HepG2 (cell line): ENCODE measurements around the gene MED15. TPM values are rescaled to one million over a fixed set of nuclear protein-coding genes. Genes with fewer than 3 reads are reported as not detected.
A peak's percentile ranks its signal among the peaks of the same experiment; 100 is the strongest.

Experiments used
- BCL6 ChIP-seq: IDR thresholded peaks from 2 replicates; pipeline ENCODE4 v1.6.1; 2016; ENCODE audit warnings: missing genetic modification reagents, missing compliant biosample characterization
- CBX2 ChIP-seq, 2 experiments: fragments of 200-600 bp in 1 of 2; sonication (generic); formaldehyde crosslinking in 1 of 2; IDR thresholded peaks; 2 replicates each; pipeline versions ENCODE4 v1.7.0 to v1.8.1; 2018 to 2022; ENCODE audit warnings: low read depth in 2 of 2, low read length in 1 of 2, mild to moderate bottlenecking in 1 of 2, missing genetic modification reagents in 1 of 2
- FOSL2 ChIP-seq: sonication (generic); formaldehyde crosslinking; IDR thresholded peaks from 2 replicates; pipeline ENCODE4 v1.4.0; 2020; ENCODE audit warnings: missing genetic modification reagents
- HNRNPH1 ChIP-seq: fragments of 200-400 bp; formaldehyde crosslinking; optimal IDR thresholded peaks from 2 replicates; pipeline ENCODE3; 2017; ENCODE audit warnings: mild to moderate bottlenecking, low read depth, low read length
- KDM2A ChIP-seq: sonication (generic); formaldehyde crosslinking; IDR thresholded peaks from 2 replicates; pipeline ENCODE4 v1.4.0; 2020; ENCODE audit warnings: low read depth, missing genetic modification reagents, borderline replicate concordance
- NCOA5 ChIP-seq: sonication (generic); formaldehyde crosslinking; IDR thresholded peaks from 2 replicates; pipeline ENCODE4 v1.4.0; 2020; ENCODE audit warnings: missing genetic modification reagents
- POLR2AphosphoS5 ChIP-seq: IDR thresholded peaks from 2 replicates; pipeline ENCODE4 v1.6.1; 2012; ENCODE audit warnings: low read depth, low read length
- RAD51 ChIP-seq: fragments of 450-650 bp; IDR thresholded peaks from 2 replicates; pipeline ENCODE4 v1.6.1; 2016; ENCODE audit warnings: borderline replicate concordance
- SKI ChIP-seq: fragments of 450-650 bp; IDR thresholded peaks from one replicate; pipeline ENCODE4 v1.6.1; 2018; ENCODE audit warnings: mild to moderate bottlenecking; ENCODE audit not compliant: partially characterized antibody
- SPEN ChIP-seq: sonication (generic); formaldehyde crosslinking; IDR thresholded peaks from 2 replicates; pipeline ENCODE4 v1.5.1; 2020; ENCODE audit warnings: low read depth, mild to moderate bottlenecking, missing genetic modification reagents
- TRIM24 ChIP-seq: sonication (generic); formaldehyde crosslinking; IDR thresholded peaks from 2 replicates; pipeline ENCODE4 v1.8.0; 2022; ENCODE audit warnings: mild to moderate bottlenecking, missing genetic modification reagents
- U2AF2 ChIP-seq: fragments of 200-400 bp; formaldehyde crosslinking; IDR thresholded peaks from 2 replicates; pipeline ENCODE4 v1.6.1; 2017; ENCODE audit warnings: low read depth, mild to moderate bottlenecking, low read length
- ZBTB34 ChIP-seq: sonication (generic); formaldehyde crosslinking; IDR thresholded peaks from 2 replicates; pipeline ENCODE4 v1.8.0; 2022; ENCODE audit warnings: mild to moderate bottlenecking, missing genetic modification reagents
- ZBTB7B ChIP-seq: sonication (generic); formaldehyde crosslinking; IDR thresholded peaks from 2 replicates; pipeline ENCODE4 v1.4.0; 2020; ENCODE audit warnings: missing genetic modification reagents
- ZNF839 ChIP-seq: sonication (generic); formaldehyde crosslinking; IDR thresholded peaks from 2 replicates; pipeline ENCODE4 v1.4.0; 2020; ENCODE audit warnings: missing genetic modification reagents, mild to moderate bottlenecking, borderline replicate concordance
- polyA plus RNA-seq, 8 experiments: library from polyadenylated mRNA; depleted of rRNA in 3 of 8; stranded (reverse) in 7 of 8; unstranded in 1 of 8; fragments of >200 nt; fragmentation: Illumina TruSeq in 4 of 8; extraction: Trizol in 4 of 8; gene quantifications; 2 replicates each; pipeline versions ENCODE4 v1.2.1 to v1.2.3, GENCODE V29; 2011 to 2016; ENCODE audit warnings: low read depth in 4 of 8, missing spikeins in 1 of 8, mixed read lengths in 1 of 8; ENCODE audit not compliant: insufficient read depth in 1 of 8
- total RNA-seq, 5 experiments: library from RNA; depleted of rRNA; stranded (reverse); fragments of >200 nt; fragmentation: Illumina TruSeq; extraction: Trizol; gene quantifications; 2 replicates each; pipeline ENCODE4 v1.2.3, GENCODE V29; 2016; ENCODE audit warnings: low read depth in 1 of 5
- TF ChIP-seq, protein P1 (sequence below): sonication (generic); formaldehyde crosslinking; IDR thresholded peaks from 2 replicates; pipeline ENCODE4 v1.4.0; 2020; ENCODE audit warnings: missing genetic modification reagents
- TF ChIP-seq, protein P2 (sequence below): sonication (generic); formaldehyde crosslinking; IDR thresholded peaks from 2 replicates; pipeline ENCODE4 v1.4.0; 2020; ENCODE audit warnings: missing genetic modification reagents
- TF ChIP-seq, protein P3 (sequence below): sonication (generic); formaldehyde crosslinking; IDR thresholded peaks from 2 replicates; pipeline ENCODE4 v1.9.0; 2021; ENCODE audit warnings: missing genetic modification reagents, borderline replicate concordance

The MED15 gene
- total and polyA plus RNA-seq, 2 of the 13 experiments (the other 11 are each of a cell fraction or from before 2014, with no cell fraction given): 14.3 to 27.0 TPM

DNA sequence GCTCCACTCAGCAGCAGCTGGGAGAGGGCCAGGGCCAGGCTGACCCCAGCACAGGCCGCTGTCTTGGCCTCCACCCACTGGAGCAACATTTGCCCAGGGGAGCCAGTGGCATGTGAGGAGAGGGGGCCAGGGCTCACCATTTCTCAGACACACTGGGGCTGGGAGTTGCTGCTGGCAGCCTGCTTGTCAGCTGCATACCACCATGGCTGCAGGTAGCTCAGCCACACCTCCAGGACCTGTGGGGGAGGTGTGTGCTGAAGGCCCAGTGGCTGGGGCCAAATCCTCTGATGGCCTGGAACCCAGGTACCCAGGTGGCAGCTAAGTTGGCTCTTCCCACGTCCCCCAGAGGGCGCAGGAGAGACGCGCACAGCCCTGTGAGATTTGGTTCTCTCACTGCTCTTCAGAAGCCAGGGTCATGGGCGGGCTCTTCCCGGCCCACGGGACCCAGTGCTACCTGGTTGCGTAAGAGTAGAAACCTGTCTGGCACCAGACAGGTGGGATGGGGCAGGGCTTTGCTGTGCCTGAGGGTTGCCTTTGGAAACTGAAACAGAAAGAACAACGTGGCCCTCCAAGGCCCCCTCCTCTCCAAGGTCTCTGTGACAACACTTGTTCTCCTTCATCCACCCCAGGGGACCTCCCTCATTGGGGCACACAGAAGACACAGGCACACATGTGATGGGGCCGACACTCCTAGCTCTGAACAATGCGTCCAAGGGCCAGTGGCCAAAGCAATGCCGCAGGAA is 98.8 kb downstream of the MED15 start (continued):
- TF ChIP-seq, protein P1, sequence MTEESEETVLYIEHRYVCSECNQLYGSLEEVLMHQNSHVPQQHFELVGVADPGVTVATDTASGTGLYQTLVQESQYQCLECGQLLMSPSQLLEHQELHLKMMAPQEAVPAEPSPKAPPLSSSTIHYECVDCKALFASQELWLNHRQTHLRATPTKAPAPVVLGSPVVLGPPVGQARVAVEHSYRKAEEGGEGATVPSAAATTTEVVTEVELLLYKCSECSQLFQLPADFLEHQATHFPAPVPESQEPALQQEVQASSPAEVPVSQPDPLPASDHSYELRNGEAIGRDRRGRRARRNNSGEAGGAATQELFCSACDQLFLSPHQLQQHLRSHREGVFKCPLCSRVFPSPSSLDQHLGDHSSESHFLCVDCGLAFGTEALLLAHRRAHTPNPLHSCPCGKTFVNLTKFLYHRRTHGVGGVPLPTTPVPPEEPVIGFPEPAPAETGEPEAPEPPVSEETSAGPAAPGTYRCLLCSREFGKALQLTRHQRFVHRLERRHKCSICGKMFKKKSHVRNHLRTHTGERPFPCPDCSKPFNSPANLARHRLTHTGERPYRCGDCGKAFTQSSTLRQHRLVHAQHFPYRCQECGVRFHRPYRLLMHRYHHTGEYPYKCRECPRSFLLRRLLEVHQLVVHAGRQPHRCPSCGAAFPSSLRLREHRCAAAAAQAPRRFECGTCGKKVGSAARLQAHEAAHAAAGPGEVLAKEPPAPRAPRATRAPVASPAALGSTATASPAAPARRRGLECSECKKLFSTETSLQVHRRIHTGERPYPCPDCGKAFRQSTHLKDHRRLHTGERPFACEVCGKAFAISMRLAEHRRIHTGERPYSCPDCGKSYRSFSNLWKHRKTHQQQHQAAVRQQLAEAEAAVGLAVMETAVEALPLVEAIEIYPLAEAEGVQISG: peak; percentile 46; the same call in 1 of the 2 replicates
- peak; percentile 13; the same call in 1 of the 2 replicates for TF ChIP-seq BCL6
- TF ChIP-seq SPEN (CRISPR knock-in tag): no peak
- TF ChIP-seq CBX2 (IDR thresholded peaks at IDR 0.05; ENCODE audit: low read depth, low read length): no peak
- TF ChIP-seq CBX2 (CRISPR knock-in tag; IDR thresholded peaks at IDR 0.05; ENCODE audit: low read depth): no peak
- TF ChIP-seq NCOA5 (CRISPR knock-in tag): no peak
- no peak for TF ChIP-seq POLR2AphosphoS5
- peak; percentile 63; the same call in 1 of the 2 replicates for TF ChIP-seq KDM2A (CRISPR knock-in tag)
- TF ChIP-seq U2AF2: no peak
- no peak for TF ChIP-seq SKI
- no peak for TF ChIP-seq ZNF839 (CRISPR knock-in tag)
- TF ChIP-seq, protein P2, sequence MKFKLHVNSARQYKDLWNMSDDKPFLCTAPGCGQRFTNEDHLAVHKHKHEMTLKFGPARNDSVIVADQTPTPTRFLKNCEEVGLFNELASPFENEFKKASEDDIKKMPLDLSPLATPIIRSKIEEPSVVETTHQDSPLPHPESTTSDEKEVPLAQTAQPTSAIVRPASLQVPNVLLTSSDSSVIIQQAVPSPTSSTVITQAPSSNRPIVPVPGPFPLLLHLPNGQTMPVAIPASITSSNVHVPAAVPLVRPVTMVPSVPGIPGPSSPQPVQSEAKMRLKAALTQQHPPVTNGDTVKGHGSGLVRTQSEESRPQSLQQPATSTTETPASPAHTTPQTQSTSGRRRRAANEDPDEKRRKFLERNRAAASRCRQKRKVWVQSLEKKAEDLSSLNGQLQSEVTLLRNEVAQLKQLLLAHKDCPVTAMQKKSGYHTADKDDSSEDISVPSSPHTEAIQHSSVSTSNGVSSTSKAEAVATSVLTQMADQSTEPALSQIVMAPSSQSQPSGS (CRISPR knock-in tag): 0 out of 2 replicates have a peak, but pooled peaks have one; percentile 31
- no peak for TF ChIP-seq ZBTB7B (CRISPR knock-in tag)
- no peak for TF ChIP-seq TRIM24 (CRISPR knock-in tag)
- 0 out of 2 replicates have a peak, but pooled peaks have one; percentile 12 for TF ChIP-seq FOSL2 (CRISPR knock-in tag)
- no peak for TF ChIP-seq HNRNPH1
- TF ChIP-seq, protein P3, sequence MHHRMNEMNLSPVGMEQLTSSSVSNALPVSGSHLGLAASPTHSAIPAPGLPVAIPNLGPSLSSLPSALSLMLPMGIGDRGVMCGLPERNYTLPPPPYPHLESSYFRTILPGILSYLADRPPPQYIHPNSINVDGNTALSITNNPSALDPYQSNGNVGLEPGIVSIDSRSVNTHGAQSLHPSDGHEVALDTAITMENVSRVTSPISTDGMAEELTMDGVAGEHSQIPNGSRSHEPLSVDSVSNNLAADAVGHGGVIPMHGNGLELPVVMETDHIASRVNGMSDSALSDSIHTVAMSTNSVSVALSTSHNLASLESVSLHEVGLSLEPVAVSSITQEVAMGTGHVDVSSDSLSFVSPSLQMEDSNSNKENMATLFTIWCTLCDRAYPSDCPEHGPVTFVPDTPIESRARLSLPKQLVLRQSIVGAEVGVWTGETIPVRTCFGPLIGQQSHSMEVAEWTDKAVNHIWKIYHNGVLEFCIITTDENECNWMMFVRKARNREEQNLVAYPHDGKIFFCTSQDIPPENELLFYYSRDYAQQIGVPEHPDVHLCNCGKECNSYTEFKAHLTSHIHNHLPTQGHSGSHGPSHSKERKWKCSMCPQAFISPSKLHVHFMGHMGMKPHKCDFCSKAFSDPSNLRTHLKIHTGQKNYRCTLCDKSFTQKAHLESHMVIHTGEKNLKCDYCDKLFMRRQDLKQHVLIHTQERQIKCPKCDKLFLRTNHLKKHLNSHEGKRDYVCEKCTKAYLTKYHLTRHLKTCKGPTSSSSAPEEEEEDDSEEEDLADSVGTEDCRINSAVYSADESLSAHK (CRISPR knock-in tag): no peak
- TF ChIP-seq ZBTB34: no peak
- TF ChIP-seq RAD51: no peak
